ENCODE results near the gene INTS13.

- TF ChIP-seq CTCF (IDR thresholded peaks at IDR 0.05) (no peak), EP300 (IDR thresholded peaks at IDR 0.05) (no peak)
These were observed 67.8 kb downstream of the INTS13 start for GRCh38 chr12:26869908-26870459.
